Aorta (tissue), 5 donors: ENCODE measurements around the gene ANKRD11. TPM values are rescaled to one million over a fixed set of nuclear protein-coding genes. Genes with fewer than 3 reads are reported as not detected.
"Not testable (repeated sequence)": the region's sequence is repeated elsewhere in the genome, so short reads cannot be mapped to it uniquely, and the experiment has no call there.

Source experiments
- ATAC-seq: fragments of 200-7000 bp; cut with Tn5 transposase; one replicate; pipeline ENCODE4 v1.9.1; 2022; ENCODE audit warnings: moderate library complexity; ENCODE audit not compliant: low FRiP score
- DNase-seq, 2 donors: peaks; one replicate each; pipeline ENCODE4 v3.0.0-alpha.2; 2020
- H3K27ac ChIP-seq, 2 donors: one replicate each; pipeline ENCODE4 v1.5.1; 2013; ENCODE audit warnings: low read length in 2 of 2, mild to moderate bottlenecking in 2 of 2, moderate library complexity in 2 of 2, control low read depth in 1 of 2, inconsistent platforms in 1 of 2, low read depth in 1 of 2
- H3K27me3 ChIP-seq, 2 donors: one replicate each; pipeline ENCODE4 v1.6.1; 2013; ENCODE audit warnings: control low read depth in 1 of 2, low read length in 1 of 2, mild to moderate bottlenecking in 1 of 2, moderate library complexity in 1 of 2; ENCODE audit not compliant: insufficient read depth in 2 of 2, control insufficient read depth in 1 of 2
- H3K36me3 ChIP-seq, 2 donors: one replicate each; pipeline ENCODE4 v1.6.1; 2013; ENCODE audit warnings: control low read depth in 1 of 2, low read length in 1 of 2, mild to moderate bottlenecking in 1 of 2; ENCODE audit not compliant: insufficient read depth in 2 of 2, control insufficient read depth in 1 of 2
- H3K4me1 ChIP-seq, 2 donors: one replicate each; pipeline ENCODE4 v1.6.1; 2013; ENCODE audit warnings: low read length in 2 of 2, control low read depth in 1 of 2, mild to moderate bottlenecking in 1 of 2, moderate library complexity in 1 of 2; ENCODE audit not compliant: insufficient read depth in 2 of 2, control insufficient read depth in 1 of 2
- H3K4me3 ChIP-seq, 2 donors: one replicate each; pipeline ENCODE4 v1.5.1; 2013; ENCODE audit warnings: low read length in 2 of 2, control low read depth in 1 of 2, mild to moderate bottlenecking in 1 of 2
- H3K9me3 ChIP-seq: one replicate; pipeline ENCODE4 v1.6.1; 2013; ENCODE audit warnings: mild to moderate bottlenecking, low read length; ENCODE audit not compliant: control insufficient read depth
- WGBS, 2 donors: extraction: QIAGEN DNeasy Blood & Tissue Kit; methylation state at CpG; one replicate each; pipeline ENCODE4 v1.1.7; 2013; 5-methylcytosine and 5-hydroxymethylcytosine counted together
- intact Hi-C, 2 donors: fragments of 100-400 bp; cut with DNase I; formaldehyde crosslinking; loops; one replicate each; pipeline versions ENCODE4 v1.14.2 to v1.15.0; 2022
- polyA plus RNA-seq, 2 donors: library from polyadenylated mRNA; stranded (reverse); fragments of 200-250 nt; gene quantifications; one replicate each; pipeline ENCODE4 v1.2.3, GENCODE V29; 2013
- total RNA-seq, 2 donors: library from RNA; stranded (reverse); fragmentation: NEBNext Ultra II Directional; extraction: Animal tissue kit (Norgen Biotek cat#: 25700); gene quantifications; one replicate each; pipeline ENCODE4 v1.2.1, GENCODE V29; 2021
- donor health status: healthy with polysubstance abuse.
- donor health status: Bipolar disorder and iron deficiency.
- donor health status: DM: no; HTN: no; CAD: no.
- donor health status: DM: no; HTN: no; CAD: no.
- donor health status: DM: yes; HTN: yes; CAD: no.

The ANKRD11 gene
- total and polyA plus RNA-seq, 4 donors, result 34.6 to 139 (median 90.1) TPM

DNA sequence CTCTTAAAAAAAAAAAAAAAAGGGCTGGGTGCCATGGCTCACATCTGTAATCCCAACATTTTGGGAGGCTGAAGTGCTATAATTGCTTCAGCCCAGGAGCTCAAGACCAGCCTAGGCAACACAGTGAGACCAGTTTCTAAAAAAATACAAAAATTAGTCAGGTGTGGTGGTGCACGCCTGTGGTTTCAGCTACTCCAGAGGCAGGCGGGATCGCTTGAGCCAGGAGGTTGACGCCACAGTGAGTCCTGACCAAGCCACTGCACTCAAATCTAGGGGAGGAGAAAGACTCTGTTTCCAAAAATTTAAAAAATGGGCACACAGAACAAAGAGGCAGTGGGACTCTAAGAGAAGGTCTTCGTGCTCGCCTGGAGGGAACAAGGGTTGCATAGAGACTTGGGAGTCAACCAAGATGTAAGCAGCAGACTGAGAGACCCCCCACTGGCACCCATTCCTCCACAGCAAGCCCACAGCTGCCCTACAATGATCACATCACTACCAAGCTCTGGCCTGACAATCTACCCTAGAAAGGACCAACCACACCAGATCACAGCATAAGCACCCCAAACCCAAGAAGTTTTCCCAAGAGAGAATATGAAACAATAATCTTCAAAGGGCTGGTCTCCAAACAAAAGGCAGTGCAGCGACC, 121.6 kb downstream of the ANKRD11 start:
- WGBS, 2 donors, result 93 to 95% methylated on average over 7 of the region's 7 CpGs
- intact Hi-C loops, result no loop called here
- no peak for DNase-seq
- no peaks in the 10 kb centered on the region for H3K36me3 ChIP-seq
- no peaks in the 10 kb centered on the region for H3K4me1 ChIP-seq
- no peak overlapping the region for H3K27ac ChIP-seq
- no peak for ATAC-seq
- H3K27me3 ChIP-seq, result no peaks in the 10 kb centered on the region
- H3K4me3 ChIP-seq, result no peak overlapping the region
- H3K9me3 ChIP-seq, result no peaks in the 10 kb centered on the region

- no peaks in the 10 kb centered on the region for H3K27me3 ChIP-seq
- ATAC-seq, result no peak
- no peaks in the 10 kb centered on the region for H3K4me1 ChIP-seq
- no peak overlapping the region for H3K27ac ChIP-seq
- H3K36me3 ChIP-seq, result no peaks in the 10 kb centered on the region
- intact Hi-C loops, result no loop called here
- H3K4me3 ChIP-seq, result no peak overlapping the region
- DNase-seq, result no peak
- WGBS, 2 donors, result 94 to 95% methylated on average over 7 of the region's 7 CpGs
- no peaks in the 10 kb centered on the region for H3K9me3 ChIP-seq
Measured at GRCh38 chr16:89367538-89367915, 122.8 kb downstream of the ANKRD11 start.

DNA sequence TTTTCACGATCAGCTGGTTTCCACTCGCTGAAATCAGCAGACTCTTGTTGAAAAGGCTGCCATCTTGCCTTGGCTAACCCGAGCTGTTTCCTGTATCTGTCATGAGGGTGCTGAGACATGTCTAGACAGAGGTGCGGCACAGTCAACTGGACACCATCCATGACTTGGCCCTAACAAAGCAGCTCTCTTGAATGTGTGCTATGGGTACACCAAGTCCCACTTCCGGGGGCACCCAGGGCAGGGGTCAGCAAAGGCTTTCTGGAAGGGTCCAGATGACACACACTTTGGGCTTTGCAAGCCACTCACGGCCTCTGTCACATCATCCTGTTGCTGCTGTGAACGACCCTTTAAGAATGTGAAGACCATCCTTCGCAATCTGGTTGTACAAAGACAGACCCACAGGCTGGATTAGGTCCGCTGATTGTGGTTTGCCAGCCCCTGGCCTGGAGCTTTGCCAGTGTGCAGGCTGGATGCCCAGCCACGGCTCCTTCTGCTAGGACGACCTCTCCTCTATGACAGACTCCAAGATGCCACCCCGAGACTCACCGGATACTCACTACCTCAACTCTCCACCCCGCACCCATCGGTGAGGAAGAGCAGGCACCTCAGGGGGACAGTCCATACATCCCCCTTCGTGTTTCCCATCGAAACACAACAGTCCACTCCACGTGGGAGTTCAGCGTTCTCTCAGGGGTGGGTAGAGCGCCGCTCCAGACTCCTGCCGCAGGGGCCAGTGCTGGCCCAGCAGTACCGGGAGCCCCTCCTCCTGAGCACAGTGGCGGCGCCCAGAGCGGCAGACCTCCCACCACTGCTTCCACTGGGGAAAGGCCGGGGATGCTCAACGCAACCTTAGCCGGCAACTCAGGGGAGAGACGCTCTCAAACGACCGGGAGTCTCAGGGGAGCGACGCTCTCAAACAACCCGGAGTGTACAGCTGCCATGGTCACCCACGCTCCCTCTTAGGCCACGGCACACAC, 123.5 kb downstream of the ANKRD11 start:
- no peaks in the 10 kb centered on the region for H3K36me3 ChIP-seq
- no peaks in the 10 kb centered on the region for H3K27me3 ChIP-seq
- no peaks in the 10 kb centered on the region for H3K9me3 ChIP-seq
- DNase-seq, result peak; percentile 30 to 72
- no peak for ATAC-seq
- intact Hi-C loops, result no loop called here
- no peak overlapping the region for H3K4me3 ChIP-seq
- no peak overlapping the region for H3K27ac ChIP-seq
- no peaks in the 10 kb centered on the region for H3K4me1 ChIP-seq
- 82 to 84% methylated on average over 37 of the region's 37 CpGs for WGBS, 2 donors

DNA sequence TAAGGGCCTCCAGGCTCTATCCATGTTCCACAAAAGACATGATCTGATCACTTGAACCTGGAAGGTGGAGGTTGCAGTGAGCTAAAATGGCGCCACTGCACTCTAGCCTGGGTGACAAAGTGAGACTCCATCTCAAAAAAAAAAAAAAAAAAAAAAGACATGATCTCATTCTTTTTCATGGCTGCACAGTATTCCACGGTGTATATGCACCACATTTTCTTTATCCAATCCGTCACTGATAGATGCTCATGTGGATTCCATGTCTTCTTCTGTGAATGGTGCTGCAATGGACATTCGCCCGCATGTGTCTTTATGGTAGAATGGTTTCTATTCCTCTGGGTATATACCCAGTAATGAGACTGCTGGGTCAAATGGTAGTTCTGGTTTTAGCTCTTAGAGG, 124.4 kb downstream of the ANKRD11 start:
- Histone ChIP-seq H3K9me3 (no peaks in the 10 kb centered on the region), H3K36me3 (no peaks in the 10 kb centered on the region), H3K4me1 (no peaks in the 10 kb centered on the region), H3K27me3 (no peaks in the 10 kb centered on the region), H3K4me3 (no peak overlapping the region), H3K27ac (no peak overlapping the region)
- DNase-seq (no peak), ATAC-seq (no peak)
- 97 to 98% methylated on average over 5 of the region's 5 CpGs for WGBS, 2 donors
- intact Hi-C loops, result no loop called here

GRCh38 chr16:89365044-89365467, 125.3 kb downstream of the ANKRD11 start:
- intact Hi-C loops, result no loop called here
- 48 to 52% methylated on average over 2 of the region's 2 CpGs for WGBS, 2 donors
- no peaks in the 10 kb centered on the region for H3K4me1 ChIP-seq
- ATAC-seq, result no peak
- DNase-seq, result no peak
- no peak overlapping the region for H3K4me3 ChIP-seq
- no peaks in the 10 kb centered on the region for H3K27me3 ChIP-seq
- no peaks in the 10 kb centered on the region for H3K36me3 ChIP-seq
- no peak overlapping the region for H3K27ac ChIP-seq
- H3K9me3 ChIP-seq, result no peaks in the 10 kb centered on the region

GRCh38 chr16:89364606-89365005, 125.8 kb downstream of the ANKRD11 start:
- no peak overlapping the region for H3K4me3 ChIP-seq
- no peaks in the 10 kb centered on the region for H3K4me1 ChIP-seq
- DNase-seq (no peak), ATAC-seq (no peak)
- no peak overlapping the region for H3K27ac ChIP-seq
- intact Hi-C loops, result no loop called here
- no peaks in the 10 kb centered on the region for H3K36me3 ChIP-seq
- WGBS, 2 donors, result 8 to 13% methylated on average over 8 of the region's 8 CpGs
- no peaks in the 10 kb centered on the region for H3K27me3 ChIP-seq
- no peaks in the 10 kb centered on the region for H3K9me3 ChIP-seq

GRCh38 chr16:89363621-89364393, 126.6 kb downstream of the ANKRD11 start:
- Histone ChIP-seq H3K36me3 (no peaks in the 10 kb centered on the region), H3K27ac (no peak overlapping the region), H3K4me3 (no peak overlapping the region), H3K27me3 (no peaks in the 10 kb centered on the region), H3K9me3 (no peaks in the 10 kb centered on the region), H3K4me1 (no peaks in the 10 kb centered on the region)
- DNase-seq (peak; percentile 64 to 71), ATAC-seq (peak; percentile 49)
- WGBS, 2 donors, result 40 to 45% methylated on average over 12 of the region's 12 CpGs
- intact Hi-C loops, result no loop called here

GRCh38 chr16:89362540-89363223, 127.7 kb downstream of the ANKRD11 start:
- H3K36me3 ChIP-seq, H3K4me1 ChIP-seq, H3K9me3 ChIP-seq, intact Hi-C loops, H3K27me3 ChIP-seq, ATAC-seq, H3K4me3 ChIP-seq, H3K27ac ChIP-seq: not testable (repeated sequence)
- 93 to 96% methylated on average over 12 to 13 of the region's 14 CpGs for WGBS, 2 donors
- peak in 1 of 2 donors; percentile 3 for DNase-seq
